ENCODE data around the gene SCN2B.

SCN2B gene

DNA sequence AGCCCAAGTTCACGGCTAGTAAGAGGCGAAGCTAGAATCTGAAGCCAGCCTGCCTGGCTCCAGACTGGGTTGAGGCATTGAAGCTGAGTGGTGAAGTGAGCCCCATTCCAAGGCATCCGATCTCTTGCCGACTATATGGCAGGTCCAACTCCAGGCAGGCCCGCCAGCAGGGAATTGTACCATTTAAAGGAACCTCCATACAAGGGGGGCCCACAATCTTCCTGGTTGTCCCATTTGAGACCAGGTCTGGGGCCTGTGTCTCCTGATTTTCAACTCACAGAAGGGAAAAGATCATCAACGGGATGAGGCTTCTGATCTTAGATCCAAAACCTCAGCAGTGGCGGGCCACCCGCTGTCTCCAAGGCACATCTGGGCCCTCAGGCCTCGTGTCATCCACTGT is 4.1 kb downstream of the SCN2B start:
- no peak for DNase-seq

DNA sequence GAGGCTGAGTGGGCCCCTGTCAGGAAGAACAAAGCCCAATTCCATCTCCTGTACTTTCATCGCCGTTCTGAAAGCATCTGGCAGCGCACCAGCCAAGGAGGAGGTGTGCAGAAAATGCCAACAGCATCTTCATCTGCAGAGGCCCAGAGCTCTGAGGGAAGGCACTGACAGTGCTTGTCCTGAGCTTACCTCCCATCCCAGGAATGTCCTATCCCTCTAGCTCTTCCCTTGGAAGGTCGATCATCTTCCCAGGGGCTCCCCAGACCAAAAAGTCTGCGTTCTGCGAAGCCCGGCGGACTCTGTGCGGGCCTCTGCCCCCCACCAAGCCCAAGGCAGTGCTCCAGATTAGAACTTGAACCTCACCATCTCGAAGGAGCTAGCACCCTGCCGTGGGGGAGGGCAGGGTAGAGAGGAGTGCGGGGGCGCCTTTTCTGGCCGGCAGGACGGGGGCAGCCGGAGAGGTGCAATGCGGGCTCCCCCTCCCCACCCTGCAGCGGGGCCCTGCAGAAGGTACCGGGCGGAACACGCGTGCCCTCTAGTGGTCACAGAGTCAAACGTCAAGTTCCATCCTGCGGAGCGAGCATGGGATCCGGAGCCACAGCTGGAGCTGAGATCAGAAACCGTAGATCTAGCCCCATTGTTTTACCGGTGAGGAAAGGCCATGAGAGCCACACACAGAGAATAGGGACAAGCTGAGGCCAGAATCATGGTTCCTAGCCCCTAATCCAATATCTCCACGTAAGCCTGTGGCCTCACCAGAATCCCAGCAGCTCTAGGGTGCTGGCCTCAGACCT is 5.0 kb downstream of the SCN2B start:
- peak; percentile 66 to 77 for DNase-seq

DNA sequence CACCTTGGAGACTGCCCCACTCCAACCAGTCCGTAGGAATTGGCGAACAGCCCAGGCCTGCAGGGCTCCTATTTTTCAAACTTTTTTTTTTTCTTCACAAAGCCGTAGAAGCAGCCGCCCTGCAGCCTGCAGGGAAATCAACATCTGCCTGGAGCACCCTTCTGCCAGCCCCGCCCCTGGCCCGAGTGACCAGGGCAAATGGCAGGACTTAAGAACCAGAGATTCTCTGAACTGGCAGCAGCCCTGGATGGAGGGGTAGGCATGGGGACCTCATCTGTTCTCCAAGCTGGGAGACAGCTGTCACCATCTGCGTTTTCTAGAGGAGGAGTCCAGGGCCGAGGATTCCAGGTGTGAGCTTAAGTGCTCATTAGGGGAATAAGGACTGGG is 5.6 kb downstream of the SCN2B start:
- no peak for DNase-seq

DNA sequence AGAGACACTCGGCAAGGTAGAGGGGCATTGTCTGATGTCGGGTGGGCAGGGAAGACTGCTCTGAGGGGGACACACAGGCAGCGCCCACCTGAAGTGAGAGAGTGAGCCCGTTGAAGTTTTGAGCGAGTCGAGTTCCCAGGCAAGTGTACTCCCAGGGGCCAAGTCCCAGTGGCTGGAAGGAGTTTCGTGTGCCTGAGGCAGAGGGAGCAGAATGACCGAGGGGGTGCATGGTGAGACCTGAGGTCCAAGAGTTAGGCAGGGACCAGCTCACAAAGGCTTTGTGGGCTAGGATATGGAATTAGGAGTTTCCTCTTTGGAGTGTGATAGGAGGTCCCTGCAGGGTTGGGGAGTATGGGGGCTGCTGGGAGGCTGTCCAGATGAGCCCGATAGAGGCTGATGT is 6.2 kb downstream of the SCN2B start:
- DNase-seq, result no peak

- no peak for DNase-seq
These were observed 6.9 kb downstream of the SCN2B start for GRCh38 chr11:118169300-118170140.

DNA sequence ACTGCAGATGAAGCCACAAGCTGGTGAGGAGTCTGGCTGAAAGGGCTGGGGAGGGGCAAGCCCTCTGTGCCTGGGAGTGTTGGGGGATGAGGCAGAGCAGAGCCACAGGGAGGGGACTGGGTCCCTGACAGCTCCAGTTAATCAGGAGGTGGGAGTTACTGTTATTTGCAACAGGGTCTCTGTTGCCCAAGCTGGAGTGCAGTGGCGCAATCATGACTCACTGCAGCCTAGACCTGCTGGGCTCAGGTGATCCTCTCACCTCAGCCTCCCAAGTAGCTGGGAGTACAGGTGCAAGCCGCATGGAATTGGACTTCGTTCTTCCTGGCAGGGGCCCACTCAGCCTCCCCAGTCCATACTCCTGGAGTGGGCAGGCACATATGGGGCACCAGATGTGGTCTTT is 7.7 kb downstream of the SCN2B start:
- DNase-seq, result no peak

DNA sequence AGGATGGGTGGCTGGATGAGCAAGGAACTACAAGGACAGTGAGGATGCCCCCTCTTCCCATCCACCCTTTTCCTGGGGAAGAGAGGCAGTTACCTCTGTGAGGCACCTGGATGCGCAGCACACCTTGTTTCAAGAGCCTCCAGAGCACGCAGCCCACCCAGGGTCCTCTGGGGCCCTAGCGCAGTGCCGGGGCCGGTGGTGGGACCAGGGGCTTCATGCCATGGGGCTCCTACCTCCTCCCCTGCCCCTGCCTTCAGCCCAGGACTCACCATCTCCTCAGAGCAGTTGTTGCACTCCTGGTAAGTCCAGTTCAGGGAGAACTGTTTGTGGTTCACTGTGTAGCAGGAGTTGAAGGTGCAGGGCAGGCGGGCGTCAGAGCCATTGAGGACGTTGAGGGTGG is 8.1 kb downstream of the SCN2B start:
- DNase-seq, result no peak

DNA sequence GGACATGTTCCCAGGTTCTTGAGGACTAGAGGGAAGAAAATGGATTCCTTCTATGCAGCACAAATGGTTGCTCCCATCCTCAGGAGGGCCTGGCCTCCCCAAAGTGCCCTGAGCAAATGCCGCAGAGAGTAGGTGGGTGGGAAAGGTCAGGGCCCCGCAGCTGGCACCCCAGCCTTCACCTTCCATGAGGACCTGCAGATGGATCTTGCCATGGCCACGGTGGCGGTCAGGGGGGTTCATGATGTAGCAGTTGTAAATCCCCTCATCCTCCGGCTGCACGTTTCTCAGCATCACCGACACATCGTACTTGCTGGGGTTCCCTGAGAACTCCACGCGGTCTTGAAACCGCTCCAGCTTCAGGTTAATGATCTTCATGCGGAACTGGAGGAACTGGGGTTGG is 8.5 kb downstream of the SCN2B start:
- no peak for DNase-seq

GRCh38 chr11:118167253-118167652 is 9.2 kb downstream of the SCN2B start:
- no peak for DNase-seq

DNA sequence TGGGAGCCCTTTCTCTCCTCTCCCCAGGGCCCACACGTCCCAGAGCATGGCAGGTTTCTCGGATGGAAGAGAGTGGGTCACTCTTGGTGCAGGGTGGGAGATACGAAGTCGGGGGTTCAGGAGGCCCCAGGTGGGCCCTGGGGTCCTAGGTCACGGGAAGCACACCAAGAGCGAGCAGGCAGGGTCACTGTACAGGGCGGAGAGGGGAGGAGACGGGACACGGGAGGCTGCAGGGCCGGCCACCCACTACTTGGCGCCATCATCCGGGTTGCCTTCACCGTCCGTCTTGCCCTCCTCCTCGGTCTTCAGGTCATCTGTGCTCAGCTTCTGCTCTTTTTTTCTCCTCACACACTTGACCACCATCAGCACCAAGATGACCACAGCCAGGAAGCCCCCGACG is 9.8 kb downstream of the SCN2B start:
- no peak for DNase-seq

GRCh38 chr11:118164885-118165284 is 11.6 kb downstream of the SCN2B start:
- no peak for DNase-seq

- DNase-seq, result no peak
These were observed 12.9 kb downstream of the SCN2B start for GRCh38 chr11:118163494-118163893.

DNA sequence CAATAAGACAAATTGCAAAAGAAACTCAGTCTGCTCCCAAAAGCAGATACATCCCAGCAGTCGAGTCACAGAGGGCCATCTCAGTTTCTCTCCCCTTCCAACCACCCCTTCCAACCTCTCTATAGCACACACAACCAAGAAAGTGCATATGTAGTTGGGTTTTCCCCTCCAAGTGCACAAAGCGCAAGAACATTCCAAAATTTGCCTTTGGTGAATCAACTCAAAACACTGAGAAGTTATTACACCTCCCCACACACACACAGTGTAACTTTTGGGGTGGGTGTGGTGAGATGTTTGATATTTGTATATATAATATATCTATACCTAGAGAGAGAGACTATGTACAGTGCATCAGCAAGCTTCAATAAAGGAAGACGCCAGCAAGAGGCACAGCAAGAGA is 13.6 kb downstream of the SCN2B start:
- DNase-seq, result no peak

DNA sequence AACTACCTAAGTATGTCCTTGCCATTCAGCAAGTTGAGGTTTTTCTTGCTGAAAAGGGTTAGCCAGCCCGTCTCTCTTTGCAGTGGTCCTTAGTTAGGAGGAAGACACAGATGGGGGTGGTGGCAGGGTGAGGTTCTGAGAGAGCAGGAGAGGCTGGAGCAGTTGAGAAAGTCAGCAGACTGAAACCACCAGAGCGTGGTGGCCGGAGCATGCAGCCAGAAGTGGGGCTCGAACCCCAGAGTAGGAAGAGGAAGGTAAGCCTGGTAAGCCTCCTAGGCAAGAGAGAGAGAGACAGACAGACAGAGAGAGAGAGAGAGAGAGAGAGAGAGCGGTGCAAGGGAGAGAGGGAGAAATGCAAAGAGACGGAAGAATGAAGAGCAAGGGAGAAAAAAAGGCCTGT is 14.7 kb downstream of the SCN2B start:
- no peak for DNase-seq

DNA sequence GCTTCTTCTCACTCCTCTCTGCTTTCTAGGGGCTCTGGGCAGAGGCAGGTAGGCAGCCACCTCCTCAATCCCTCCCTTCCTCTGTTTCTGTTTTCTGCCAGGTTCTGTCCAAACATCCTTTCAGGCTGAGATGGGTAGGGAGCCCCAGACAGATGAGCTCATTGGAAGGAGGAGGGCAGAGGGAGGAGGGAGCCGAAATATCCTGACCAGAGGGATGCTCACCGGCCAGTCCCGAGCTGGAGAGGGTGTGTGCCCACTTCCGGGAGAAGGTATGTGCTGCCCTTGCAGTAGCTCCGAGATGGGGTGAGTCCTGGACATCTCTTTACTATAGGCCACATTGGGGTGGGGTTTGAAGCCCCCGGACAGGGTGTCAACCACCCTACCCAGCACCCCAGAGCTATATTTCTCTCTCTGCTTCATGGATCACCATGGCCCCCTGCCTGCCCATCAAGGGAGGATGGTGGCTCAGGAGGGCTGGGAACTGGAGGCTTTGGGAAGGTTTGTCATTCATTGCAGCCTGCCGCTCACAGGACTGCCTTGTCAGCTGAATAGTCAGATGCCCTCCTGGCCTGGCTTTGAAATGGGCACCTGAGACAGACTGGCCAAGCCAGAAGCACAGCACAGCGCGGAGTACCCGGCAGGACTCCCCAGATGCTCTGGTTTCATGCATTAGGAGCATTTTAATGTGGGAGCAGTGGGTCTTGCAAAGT is 19.1 kb downstream of the SCN2B start:
- no peak for DNase-seq

GRCh38 chr11:118156531-118157185 is 19.8 kb downstream of the SCN2B start:
- DNase-seq, result peak in 1 of 2 donors; percentile 22

- DNase-seq, result no peak
These were observed 20.5 kb downstream of the SCN2B start for GRCh38 chr11:118155776-118156530.

GRCh38 chr11:118154641-118155040 is 21.8 kb downstream of the SCN2B start:
- no peak for DNase-seq

- DNase-seq, result no peak
These were observed 22.5 kb downstream of the SCN2B start for GRCh38 chr11:118153976-118154375.

- no peak for DNase-seq
These were observed 22.9 kb downstream of the SCN2B start for GRCh38 chr11:118153516-118153915.

- peak in 1 of 2 donors; percentile 21 for DNase-seq
These were observed 23.6 kb downstream of the SCN2B start, which contains the start of gene SCN4B for GRCh38 chr11:118152552-118153471. SCN4B (minus strand) TSS chr11:118152823; CDS start chr11:118152673, 150 bp downstream.
